Activated T-helper 1 cell treated with anti-CD3 and anti-CD28 coated beads, Interleukin-12 subunit alpha, Interleukin-12 subunit beta, Interleukin-2, Interleukin-4 antibody, amounts not matched to agents 30 ng/mL and 10 ng/mL and 1 ng/mL, durations not matched to agents 14 hours and 24 hours and 36 hours (primary cell): ENCODE results near the gene TNS1. TPM values are rescaled to one million over a fixed set of nuclear protein-coding genes. Genes with fewer than 3 reads are reported as not detected.

Source experiments
- DNase-seq: peaks from one replicate; pipeline ENCODE4 v3.0.0; 2021; ENCODE audit warnings: low spot score
- H3K27ac Mint-ChIP-seq: one replicate; pipeline ENCODE4 v1.8.0; 2021; ENCODE audit warnings: mild to moderate bottlenecking, mixed read lengths
- H3K27me3 Mint-ChIP-seq: one replicate; pipeline ENCODE4 v1.8.0; 2022; ENCODE audit warnings: mild to moderate bottlenecking, moderate library complexity, mixed read lengths; ENCODE audit not compliant: insufficient read depth
- H3K36me3 Mint-ChIP-seq: one replicate; pipeline ENCODE4 v1.8.0; 2021; ENCODE audit warnings: low read depth, mixed read lengths
- H3K4me1 Mint-ChIP-seq: one replicate; pipeline ENCODE4 v1.8.0; 2021; ENCODE audit warnings: low read depth, mixed read lengths
- H3K4me3 Mint-ChIP-seq: one replicate; pipeline ENCODE4 v1.8.0; 2021; ENCODE audit warnings: mild to moderate bottlenecking, moderate library complexity, mixed read lengths
- H3K9me3 Mint-ChIP-seq: one replicate; pipeline ENCODE4 v1.8.0; 2021; ENCODE audit warnings: mixed read lengths
- intact Hi-C: fragments of 100-400 bp; cut with micrococcal nuclease; formaldehyde crosslinking; loops from one replicate; pipeline ENCODE4 v1.15.1; 2024
- total RNA-seq: library from RNA; stranded (reverse); gene quantifications from 2 replicates; pipeline ENCODE4 v1.2.3, GENCODE V29; 2022

TNS1 gene
- total RNA-seq, 1 donor from 2014 or later: 0.41 TPM

DNA sequence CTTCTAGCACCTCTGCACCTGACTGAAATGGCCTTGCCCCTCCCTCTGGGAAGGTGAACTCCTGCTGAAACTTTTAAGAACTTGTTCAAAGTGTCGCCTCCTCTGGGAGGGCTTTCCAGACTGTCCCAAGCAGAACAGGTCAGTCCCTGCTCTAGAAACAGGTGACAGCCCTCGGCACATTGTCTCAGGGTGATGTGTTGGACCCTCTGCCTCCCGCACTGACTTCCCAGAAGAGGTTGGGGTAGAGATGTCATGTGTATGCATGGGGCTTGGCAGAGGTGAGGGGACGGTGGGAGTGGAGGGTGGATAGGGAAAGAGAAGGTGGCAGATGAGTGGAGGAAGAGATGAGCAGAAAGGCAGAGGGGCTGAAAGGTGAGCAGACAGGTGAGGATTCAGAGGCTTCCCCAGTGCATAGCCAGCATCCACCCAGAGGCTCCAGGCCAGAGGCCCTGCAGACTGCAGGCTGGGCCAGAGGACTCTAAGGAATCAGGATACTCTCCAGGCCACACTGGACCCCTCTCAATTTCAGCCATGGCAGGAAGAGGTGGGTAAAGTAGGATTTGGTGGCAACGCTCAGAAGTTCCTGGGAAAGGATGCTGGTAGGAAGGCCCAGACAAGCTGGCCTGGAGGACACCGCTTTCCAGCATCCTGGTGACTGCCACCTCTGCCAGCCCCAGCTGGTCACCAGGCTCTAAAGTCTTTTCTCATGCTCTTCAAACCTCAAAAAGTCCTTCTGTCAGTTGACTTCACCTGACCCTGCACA, 24.8 kb upstream of the TNS1 start:
- no peak overlapping the region for H3K27ac Mint-ChIP-seq
- no peaks in the 10 kb centered on the region for H3K9me3 Mint-ChIP-seq
- no peaks in the 10 kb centered on the region for H3K4me1 Mint-ChIP-seq
- H3K4me3 Mint-ChIP-seq: no peak overlapping the region
- no peak for DNase-seq
- H3K36me3 Mint-ChIP-seq: no peaks in the 10 kb centered on the region
- intact Hi-C loops: no loop called here
- peaks cover 2% of the 10 kb centered on the region for H3K27me3 Mint-ChIP-seq

DNA sequence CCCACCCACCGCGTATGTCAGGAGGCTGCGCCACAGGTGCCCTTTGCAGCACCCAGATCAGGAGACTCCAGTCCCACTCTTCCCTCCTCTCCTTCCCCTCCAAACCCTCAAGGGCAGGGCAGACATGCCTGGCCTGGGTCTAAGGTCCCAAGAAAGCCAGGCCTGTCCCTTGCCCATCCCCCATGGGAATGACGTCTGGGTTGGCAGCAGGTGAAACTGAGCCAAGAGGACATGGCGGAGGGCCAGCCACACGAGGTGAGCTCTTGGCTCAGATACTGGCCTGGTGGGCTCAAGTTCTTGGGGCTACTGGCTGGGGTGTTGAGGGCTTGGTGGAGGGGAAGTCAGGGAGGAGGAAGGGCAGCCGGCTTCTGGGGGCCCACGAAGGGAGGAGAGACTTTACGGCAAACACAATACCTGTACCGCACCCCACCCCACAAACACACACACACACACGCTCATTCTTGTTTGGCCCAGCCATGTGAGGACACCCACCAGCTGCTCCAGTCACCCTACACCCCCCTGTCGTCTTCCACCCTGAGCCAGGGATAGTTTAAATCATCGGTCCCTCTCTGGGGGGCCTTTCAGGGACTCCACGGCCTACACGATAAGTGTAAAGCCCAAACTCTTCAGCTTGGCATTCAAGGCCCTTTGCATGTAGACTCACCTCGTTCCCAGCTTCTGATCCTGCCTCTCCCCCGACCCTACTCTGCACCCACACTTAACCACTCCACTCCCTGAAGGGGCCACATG, 24.1 kb upstream of the TNS1 start:
- no peak overlapping the region for H3K4me3 Mint-ChIP-seq
- no peaks in the 10 kb centered on the region for H3K36me3 Mint-ChIP-seq
- DNase-seq: no peak
- H3K27ac Mint-ChIP-seq: no peak overlapping the region
- H3K9me3 Mint-ChIP-seq: no peaks in the 10 kb centered on the region
- intact Hi-C loops: no loop called here
- peaks cover 2% of the 10 kb centered on the region for H3K27me3 Mint-ChIP-seq
- no peaks in the 10 kb centered on the region for H3K4me1 Mint-ChIP-seq

DNA sequence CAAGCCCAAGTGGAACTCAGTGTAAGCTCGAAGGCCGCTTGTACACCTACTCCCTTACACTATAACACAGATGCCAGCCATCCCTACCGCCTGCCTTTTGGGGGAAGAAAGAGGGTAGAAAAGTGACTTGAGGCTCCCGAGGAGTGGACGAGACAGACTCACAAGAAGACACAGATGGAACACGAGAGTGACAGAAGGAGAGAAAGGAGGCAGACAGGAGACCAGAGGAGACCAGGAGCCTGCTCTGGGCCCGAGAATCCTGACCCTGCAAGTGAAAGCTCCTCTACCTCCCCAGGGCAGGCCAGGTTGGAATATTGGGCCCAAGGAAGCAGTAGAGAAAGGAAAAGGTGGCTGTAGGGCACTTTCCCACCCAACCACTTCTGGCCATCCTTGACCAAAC, 23.4 kb upstream of the TNS1 start:
- intact Hi-C loops: no loop called here
- Mint-ChIP-seq H3K4me3 (no peak overlapping the region), H3K27me3 (peaks cover 2% of the 10 kb centered on the region), H3K4me1 (no peaks in the 10 kb centered on the region), H3K36me3 (no peaks in the 10 kb centered on the region), H3K9me3 (no peaks in the 10 kb centered on the region), H3K27ac (no peak overlapping the region)
- DNase-seq: no peak

DNA sequence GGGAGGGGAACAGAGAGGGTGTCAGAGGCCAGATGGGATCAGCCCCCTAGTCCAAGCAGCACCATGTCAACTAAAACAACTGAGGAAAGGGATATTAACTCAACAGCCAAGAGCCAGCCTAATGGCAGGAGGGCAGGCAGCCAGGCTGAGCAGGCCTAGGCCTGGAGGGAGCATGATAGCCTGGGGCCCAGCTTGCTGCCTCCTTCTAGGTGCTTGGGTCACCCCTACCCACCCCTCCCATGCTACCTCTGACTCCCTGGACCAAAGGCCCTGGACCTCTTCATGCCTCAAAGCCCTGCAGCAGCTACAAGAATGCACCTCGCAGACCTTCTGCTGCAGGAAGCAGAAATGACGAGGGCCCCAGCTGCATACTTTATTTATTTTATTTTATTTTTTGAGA, 22.1 kb upstream of the TNS1 start:
- Mint-ChIP-seq H3K36me3 (no peaks in the 10 kb centered on the region), H3K27me3 (peaks cover 2% of the 10 kb centered on the region), H3K9me3 (no peaks in the 10 kb centered on the region), H3K4me1 (no peaks in the 10 kb centered on the region), H3K4me3 (no peak overlapping the region), H3K27ac (no peak overlapping the region)
- DNase-seq: no peak
- intact Hi-C loops: no loop called here

DNA sequence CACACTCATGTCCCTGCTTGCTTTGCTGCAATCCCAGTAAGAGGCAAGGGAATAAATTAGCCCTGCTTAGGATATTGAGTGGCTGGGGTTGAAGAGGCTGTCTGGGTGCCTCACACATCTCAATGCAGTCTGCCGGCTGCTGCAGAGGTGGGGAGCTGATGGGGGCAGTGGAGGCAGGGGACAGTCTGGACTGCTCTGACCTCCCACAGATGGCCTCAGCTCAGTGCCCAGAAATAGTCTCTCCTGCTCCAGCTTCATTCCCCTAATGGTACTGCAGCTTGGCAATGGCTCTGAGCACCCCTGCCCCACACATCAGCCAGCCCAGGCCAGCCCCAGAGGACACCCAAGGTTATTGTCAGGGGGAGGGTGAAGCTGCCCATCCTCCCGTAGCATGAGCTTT, 21.5 kb upstream of the TNS1 start:
- DNase-seq: no peak
- H3K4me1 Mint-ChIP-seq: no peaks in the 10 kb centered on the region
- no peaks in the 10 kb centered on the region for H3K36me3 Mint-ChIP-seq
- H3K27ac Mint-ChIP-seq: no peak overlapping the region
- no peak overlapping the region for H3K4me3 Mint-ChIP-seq
- H3K9me3 Mint-ChIP-seq: no peaks in the 10 kb centered on the region
- intact Hi-C loops: no loop called here
- peaks cover 2% of the 10 kb centered on the region for H3K27me3 Mint-ChIP-seq

DNA sequence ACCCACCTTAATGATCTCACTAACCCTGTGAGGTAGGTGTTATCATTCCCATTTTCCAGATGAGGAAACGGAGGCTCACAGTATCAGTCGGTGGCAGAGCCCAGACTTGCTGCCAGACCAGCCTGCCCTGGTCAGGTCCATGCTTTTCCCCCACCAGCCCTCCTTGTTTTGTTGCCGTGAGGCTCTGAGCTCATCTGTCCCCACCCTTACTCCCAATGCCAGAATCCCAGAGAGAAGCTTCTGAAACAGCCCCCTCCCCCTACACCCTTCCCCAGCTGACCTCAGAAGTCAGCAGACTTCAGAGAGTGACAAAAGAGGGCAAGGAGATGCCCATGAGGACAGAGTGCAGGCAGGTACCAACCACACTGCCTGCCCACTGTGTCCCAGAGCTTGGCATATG, 20.8 kb upstream of the TNS1 start:
- H3K27ac Mint-ChIP-seq: no peak overlapping the region
- H3K4me3 Mint-ChIP-seq: no peak overlapping the region
- H3K4me1 Mint-ChIP-seq: no peaks in the 10 kb centered on the region
- DNase-seq: no peak
- no peaks in the 10 kb centered on the region for H3K36me3 Mint-ChIP-seq
- intact Hi-C loops: no loop called here
- H3K27me3 Mint-ChIP-seq: peaks cover 2% of the 10 kb centered on the region
- no peaks in the 10 kb centered on the region for H3K9me3 Mint-ChIP-seq

DNA sequence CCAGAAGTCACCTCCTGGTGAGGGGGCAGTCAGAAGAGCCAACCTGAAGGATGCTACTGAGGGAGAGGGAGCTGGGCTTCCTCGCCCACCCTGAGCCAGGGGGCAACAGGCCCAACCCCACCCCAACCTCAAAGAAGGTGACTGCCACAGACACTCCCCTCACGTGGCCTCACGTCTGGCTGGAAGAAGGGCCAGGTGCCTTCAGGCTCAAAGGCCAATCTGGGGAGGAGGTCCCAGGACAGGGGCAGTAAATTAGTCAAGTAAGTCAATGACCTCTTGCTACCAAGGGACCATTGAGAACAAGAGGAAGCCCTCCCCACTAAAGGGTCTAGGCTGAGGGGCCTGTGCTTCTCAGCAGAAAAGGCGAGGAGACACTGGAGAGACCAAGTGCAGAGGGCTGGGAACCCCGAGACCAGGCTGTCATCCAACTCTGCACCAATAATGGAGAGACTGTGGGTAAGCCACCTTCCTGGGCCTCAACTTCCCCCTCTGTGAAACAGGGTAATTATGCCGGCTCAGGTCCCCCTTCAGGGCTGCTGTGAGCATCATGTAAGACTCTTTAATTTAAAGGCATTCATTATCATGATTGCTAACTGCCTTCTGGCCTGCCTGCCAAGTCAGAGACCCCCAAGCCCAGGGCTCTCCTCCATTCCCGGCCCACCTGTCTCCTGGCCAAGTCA, 20.2 kb upstream of the TNS1 start:
- H3K4me1 Mint-ChIP-seq: no peaks in the 10 kb centered on the region
- no peak overlapping the region for H3K4me3 Mint-ChIP-seq
- no peak overlapping the region for H3K27ac Mint-ChIP-seq
- intact Hi-C loops: no loop called here
- peaks cover 3% of the 10 kb centered on the region for H3K27me3 Mint-ChIP-seq
- DNase-seq: no peak
- no peaks in the 10 kb centered on the region for H3K9me3 Mint-ChIP-seq
- no peaks in the 10 kb centered on the region for H3K36me3 Mint-ChIP-seq

DNA sequence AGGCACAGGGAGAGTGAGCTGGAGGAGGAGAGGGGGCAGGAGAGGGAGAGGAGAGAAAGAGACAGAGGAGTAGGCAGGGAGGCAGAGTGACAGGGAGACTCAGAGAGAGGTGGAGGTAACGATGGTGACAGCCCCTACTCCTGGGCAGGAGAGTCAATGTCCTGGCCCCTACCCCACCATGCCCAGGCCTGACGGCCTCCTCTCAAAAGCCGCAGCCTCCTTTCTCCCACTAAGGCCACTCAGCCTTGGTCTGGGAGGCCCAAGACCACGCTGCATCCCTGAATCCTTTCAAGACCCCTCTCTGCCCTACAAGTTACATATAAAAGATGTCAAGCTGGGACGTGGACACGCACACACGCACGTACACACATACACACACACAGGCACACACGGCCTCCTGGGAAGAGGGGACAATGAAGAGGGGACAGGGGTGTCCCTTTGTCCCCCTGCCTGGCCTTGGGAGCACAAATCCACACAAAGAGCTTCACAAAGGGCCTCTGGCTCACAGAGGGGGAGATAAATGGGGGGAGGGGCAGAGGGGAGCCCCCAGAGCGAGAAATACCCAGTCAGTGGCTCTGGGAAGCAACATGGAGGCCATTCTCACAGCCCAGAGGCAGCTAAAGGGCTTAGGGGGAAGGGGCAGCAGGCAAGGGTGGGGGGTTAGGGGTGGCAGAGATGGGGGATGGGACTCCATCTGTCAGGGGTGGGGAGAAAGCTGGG, 19.5 kb upstream of the TNS1 start:
- intact Hi-C loops: no loop called here

DNA sequence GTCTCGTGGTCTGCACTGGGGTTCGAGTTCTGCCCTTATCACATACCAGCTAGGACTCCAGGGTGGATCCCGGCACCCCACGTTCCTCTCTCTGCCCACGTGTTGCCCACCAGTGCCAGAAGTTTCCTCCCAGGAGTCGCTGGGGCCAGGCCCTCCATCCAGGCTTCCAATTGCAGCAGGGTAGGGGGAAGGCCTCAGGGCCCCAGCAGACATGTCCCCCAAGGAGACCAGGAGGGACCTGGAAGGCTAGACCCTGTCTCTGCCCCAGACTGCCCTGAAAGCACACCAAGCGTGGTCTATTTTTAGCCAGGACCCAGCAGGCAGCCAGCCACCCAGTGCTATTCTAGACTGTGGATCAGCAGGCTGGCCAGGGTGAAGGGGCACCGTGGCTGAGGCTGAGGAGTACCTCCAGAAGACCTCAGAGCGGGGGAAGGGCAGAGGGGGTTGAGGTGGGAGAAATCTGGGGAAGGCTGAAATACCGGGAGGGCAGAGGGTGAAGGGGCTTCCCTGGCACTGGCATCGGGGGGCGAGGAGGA, 18.8 kb upstream of the TNS1 start:
- H3K4me3 Mint-ChIP-seq: no peak overlapping the region
- no peaks in the 10 kb centered on the region for H3K36me3 Mint-ChIP-seq
- H3K27me3 Mint-ChIP-seq: peaks cover 5% of the 10 kb centered on the region
- intact Hi-C loops: no loop called here
- no peaks in the 10 kb centered on the region for H3K9me3 Mint-ChIP-seq
- no peak overlapping the region for H3K27ac Mint-ChIP-seq
- no peaks in the 10 kb centered on the region for H3K4me1 Mint-ChIP-seq
- no peak for DNase-seq

More for the DNA sequence above, 19.5 kb upstream of the TNS1 start:
- Mint-ChIP-seq H3K4me3 (no peak overlapping the region), H3K27me3 (peaks cover 5% of the 10 kb centered on the region), H3K4me1 (no peaks in the 10 kb centered on the region), H3K27ac (no peak overlapping the region), H3K36me3 (no peaks in the 10 kb centered on the region), H3K9me3 (no peaks in the 10 kb centered on the region)
- DNase-seq: no peak

DNA sequence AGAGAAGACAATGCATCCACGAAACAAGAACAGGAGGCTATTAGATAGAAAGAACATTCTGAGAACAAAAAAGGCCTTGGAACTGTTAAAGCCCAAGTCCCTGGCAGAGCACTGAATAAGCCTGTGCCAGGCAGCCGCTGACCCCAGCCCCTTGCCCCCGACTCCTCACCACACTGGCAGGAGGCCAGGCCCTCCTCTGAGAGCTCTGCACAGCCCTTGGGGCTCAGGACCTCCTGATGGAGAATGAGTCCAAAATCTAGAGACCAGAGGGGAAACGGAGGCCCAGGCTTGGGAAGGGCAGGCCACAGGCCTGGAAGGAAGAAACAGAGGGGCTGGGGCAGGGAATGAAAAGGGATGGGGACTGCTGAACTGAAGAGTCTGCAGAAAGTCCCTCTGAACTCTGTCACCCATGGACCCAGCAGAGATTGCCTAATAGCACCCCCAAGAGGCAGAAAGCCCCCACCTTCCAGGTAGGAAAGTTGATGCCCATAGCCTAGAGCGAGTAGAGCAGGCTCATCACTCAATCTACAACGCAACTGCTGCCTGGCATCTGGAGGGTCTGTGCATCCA, 18.3 kb upstream of the TNS1 start:
- Mint-ChIP-seq H3K27ac (no peak overlapping the region), H3K27me3 (peaks cover 5% of the 10 kb centered on the region), H3K4me1 (no peaks in the 10 kb centered on the region), H3K36me3 (no peaks in the 10 kb centered on the region), H3K9me3 (no peaks in the 10 kb centered on the region), H3K4me3 (no peak overlapping the region)
- DNase-seq: no peak
- intact Hi-C loops: no loop called here

DNA sequence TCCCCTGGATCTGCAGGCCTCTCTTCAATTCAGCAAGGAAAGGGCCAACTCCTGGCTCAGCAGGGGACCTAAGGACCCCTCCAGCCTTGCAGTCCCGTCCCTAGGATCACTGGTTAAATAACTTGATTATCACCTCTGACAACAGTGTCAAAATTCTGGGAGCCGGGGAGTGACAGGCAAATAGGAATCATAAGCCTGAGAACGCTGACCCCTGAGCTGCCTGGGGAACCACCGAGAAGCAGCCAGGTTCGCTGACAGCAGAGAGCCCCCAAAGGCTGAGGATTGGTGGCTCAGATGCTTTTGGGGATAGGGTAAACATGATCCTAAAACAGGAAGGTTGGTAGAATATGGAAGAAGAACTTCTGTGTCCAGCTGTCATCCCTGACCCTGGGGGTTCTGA, 17.5 kb upstream of the TNS1 start:
- Mint-ChIP-seq H3K4me1 (no peaks in the 10 kb centered on the region), H3K27me3 (peaks cover 3% of the 10 kb centered on the region), H3K9me3 (no peaks in the 10 kb centered on the region), H3K36me3 (no peaks in the 10 kb centered on the region), H3K27ac (no peak overlapping the region), H3K4me3 (no peak overlapping the region)
- intact Hi-C loops: no loop called here
- no peak for DNase-seq

DNA sequence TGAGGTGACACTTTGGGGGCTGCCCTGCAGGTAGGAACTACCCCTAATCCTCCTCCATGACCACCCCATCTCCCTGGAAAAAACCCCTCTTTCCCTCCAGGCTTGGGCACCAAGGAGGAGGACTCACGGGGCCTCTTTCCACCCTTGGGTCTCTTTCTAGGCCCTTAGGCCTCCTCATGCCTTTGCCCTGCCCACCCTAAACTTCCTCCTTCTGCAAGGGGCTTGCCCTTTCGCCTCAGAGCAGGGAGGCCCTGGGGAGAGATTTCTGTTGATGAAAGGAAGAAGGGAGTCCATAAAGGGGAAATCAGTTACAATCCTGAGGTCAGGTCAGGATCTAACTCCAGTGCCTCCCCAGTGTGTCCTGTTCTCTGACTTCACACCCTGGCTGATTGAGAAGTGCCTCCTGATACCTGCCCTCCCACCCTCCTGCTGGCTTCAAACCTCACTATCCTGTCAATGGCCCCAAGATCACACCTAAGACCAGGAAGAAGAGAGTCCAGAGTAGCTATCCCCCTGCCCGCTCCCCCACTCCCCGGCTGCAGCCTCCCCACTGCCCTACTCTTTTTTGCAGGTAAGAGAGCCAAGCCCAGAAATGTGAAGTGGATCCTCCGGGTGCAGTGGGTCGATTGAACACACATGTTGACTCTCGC, 16.7 kb upstream of the TNS1 start:
- no peaks in the 10 kb centered on the region for H3K9me3 Mint-ChIP-seq
- H3K27ac Mint-ChIP-seq: no peak overlapping the region
- peaks cover 3% of the 10 kb centered on the region for H3K27me3 Mint-ChIP-seq
- no peak overlapping the region for H3K4me3 Mint-ChIP-seq
- DNase-seq: no peak
- no peaks in the 10 kb centered on the region for H3K36me3 Mint-ChIP-seq
- intact Hi-C loops: no loop called here
- no peaks in the 10 kb centered on the region for H3K4me1 Mint-ChIP-seq
